ENCODE measurements around the gene MYOC.

MYOC gene

GRCh38 chr1:171627020-171627419 is 25.5 kb downstream of the MYOC start:
- no peaks in the 10 kb centered on the region for H3K27me3 ChIP-seq (ENCODE audit: insufficient read depth, low read length)
- no peak overlapping the region for H3K27ac ChIP-seq (ENCODE audit: low read depth, low read length, poor library complexity, severe bottlenecking)
- no peaks in the 10 kb centered on the region for H4K20me1 ChIP-seq (ENCODE audit: insufficient read depth, low read length)
- no peak overlapping the region for H2AFZ ChIP-seq (ENCODE audit: low read length)
- no peaks in the 10 kb centered on the region for H3F3A ChIP-seq (ENCODE audit: insufficient read depth, low read length)
- no peaks in the 10 kb centered on the region for H3K79me2 ChIP-seq (ENCODE audit: insufficient read depth, low read length)
- no peaks in the 10 kb centered on the region for H3K36me3 ChIP-seq (ENCODE audit: insufficient read depth, low read length)
- no peak overlapping the region for H3K4me3 ChIP-seq (ENCODE audit: low read depth, low read length, poor library complexity, severe bottlenecking)
- H3K9ac ChIP-seq (ENCODE audit: low read length) = no peak overlapping the region
- no peaks in the 10 kb centered on the region for H3K9me2 ChIP-seq (ENCODE audit: low read depth, low read length)
- H3K4me1 ChIP-seq (ENCODE audit: insufficient read depth, low read length, severe bottlenecking) = no peaks in the 10 kb centered on the region
- TF ChIP-seq, protein P1, sequence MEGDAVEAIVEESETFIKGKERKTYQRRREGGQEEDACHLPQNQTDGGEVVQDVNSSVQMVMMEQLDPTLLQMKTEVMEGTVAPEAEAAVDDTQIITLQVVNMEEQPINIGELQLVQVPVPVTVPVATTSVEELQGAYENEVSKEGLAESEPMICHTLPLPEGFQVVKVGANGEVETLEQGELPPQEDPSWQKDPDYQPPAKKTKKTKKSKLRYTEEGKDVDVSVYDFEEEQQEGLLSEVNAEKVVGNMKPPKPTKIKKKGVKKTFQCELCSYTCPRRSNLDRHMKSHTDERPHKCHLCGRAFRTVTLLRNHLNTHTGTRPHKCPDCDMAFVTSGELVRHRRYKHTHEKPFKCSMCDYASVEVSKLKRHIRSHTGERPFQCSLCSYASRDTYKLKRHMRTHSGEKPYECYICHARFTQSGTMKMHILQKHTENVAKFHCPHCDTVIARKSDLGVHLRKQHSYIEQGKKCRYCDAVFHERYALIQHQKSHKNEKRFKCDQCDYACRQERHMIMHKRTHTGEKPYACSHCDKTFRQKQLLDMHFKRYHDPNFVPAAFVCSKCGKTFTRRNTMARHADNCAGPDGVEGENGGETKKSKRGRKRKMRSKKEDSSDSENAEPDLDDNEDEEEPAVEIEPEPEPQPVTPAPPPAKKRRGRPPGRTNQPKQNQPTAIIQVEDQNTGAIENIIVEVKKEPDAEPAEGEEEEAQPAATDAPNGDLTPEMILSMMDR (IDR thresholded peaks at IDR 0.05; ENCODE audit: low read length) = no peak
- no peak for TF ChIP-seq EZH2 (IDR thresholded peaks at IDR 0.05; ENCODE audit: borderline replicate concordance, low read length)
- no peaks in the 10 kb centered on the region for H3K9me3 ChIP-seq (ENCODE audit: low read length)
- H3K4me2 ChIP-seq (ENCODE audit: low read length) = no peak overlapping the region

GRCh38 chr1:171625225-171625624 is 27.3 kb downstream of the MYOC start:
- Histone ChIP-seq H3K27ac (ENCODE audit: low read depth, low read length, poor library complexity, severe bottlenecking) (no peak overlapping the region), H3K4me1 (ENCODE audit: insufficient read depth, low read length, severe bottlenecking) (no peaks in the 10 kb centered on the region), H3K9ac (ENCODE audit: low read length) (no peak overlapping the region), H3K4me2 (ENCODE audit: low read length) (no peak overlapping the region), H3K9me3 (ENCODE audit: low read length) (no peaks in the 10 kb centered on the region), H3K9me2 (ENCODE audit: low read depth, low read length) (no peaks in the 10 kb centered on the region), H3F3A (ENCODE audit: insufficient read depth, low read length) (no peaks in the 10 kb centered on the region), H3K36me3 (ENCODE audit: insufficient read depth, low read length) (no peaks in the 10 kb centered on the region), H4K20me1 (ENCODE audit: insufficient read depth, low read length) (no peaks in the 10 kb centered on the region), H3K79me2 (ENCODE audit: insufficient read depth, low read length) (no peaks in the 10 kb centered on the region), H2AFZ (ENCODE audit: low read length) (no peak overlapping the region), H3K4me3 (ENCODE audit: low read depth, low read length, poor library complexity, severe bottlenecking) (no peak overlapping the region), H3K27me3 (ENCODE audit: insufficient read depth, low read length) (no peaks in the 10 kb centered on the region)
- no peak for TF ChIP-seq EZH2 (IDR thresholded peaks at IDR 0.05; ENCODE audit: borderline replicate concordance, low read length)
- TF ChIP-seq, protein P1 (IDR thresholded peaks at IDR 0.05; ENCODE audit: low read length) = no peak

GRCh38 chr1:171623651-171624331 is 28.7 kb downstream of the MYOC start:
- no peaks in the 10 kb centered on the region for H3K79me2 ChIP-seq (ENCODE audit: insufficient read depth, low read length)
- H3K9me3 ChIP-seq (ENCODE audit: low read length) = no peaks in the 10 kb centered on the region
- no peak overlapping the region for H2AFZ ChIP-seq (ENCODE audit: low read length)
- no peaks in the 10 kb centered on the region for H3K36me3 ChIP-seq (ENCODE audit: insufficient read depth, low read length)
- TF ChIP-seq, protein P1 (IDR thresholded peaks at IDR 0.05; ENCODE audit: low read length) = no peak
- TF ChIP-seq EZH2 (IDR thresholded peaks at IDR 0.05; ENCODE audit: borderline replicate concordance, low read length) = no peak
- H3K4me1 ChIP-seq (ENCODE audit: insufficient read depth, low read length, severe bottlenecking) = no peaks in the 10 kb centered on the region
- H3K27ac ChIP-seq (ENCODE audit: low read depth, low read length, poor library complexity, severe bottlenecking) = no peak overlapping the region
- no peaks in the 10 kb centered on the region for H3K27me3 ChIP-seq (ENCODE audit: insufficient read depth, low read length)
- no peak overlapping the region for H3K9ac ChIP-seq (ENCODE audit: low read length)
- H4K20me1 ChIP-seq (ENCODE audit: insufficient read depth, low read length) = no peaks in the 10 kb centered on the region
- H3K9me2 ChIP-seq (ENCODE audit: low read depth, low read length) = no peaks in the 10 kb centered on the region
- H3F3A ChIP-seq (ENCODE audit: insufficient read depth, low read length) = no peaks in the 10 kb centered on the region
- no peak overlapping the region for H3K4me3 ChIP-seq (ENCODE audit: low read depth, low read length, poor library complexity, severe bottlenecking)
- no peak overlapping the region for H3K4me2 ChIP-seq (ENCODE audit: low read length)

All from OCI-LY1 (cell line).